H1 (cell line): ENCODE results near the gene SIGLECL1. TPM values are rescaled to one million over a fixed set of nuclear protein-coding genes. Genes with fewer than 3 reads are reported as not detected.

Experiments
- CEBPB ChIP-seq: IDR thresholded peaks from 2 replicates; pipeline ENCODE4 v1.6.1; 2012; ENCODE audit warnings: low read depth, low read length
- CHD1 ChIP-seq: IDR thresholded peaks from 2 replicates; pipeline ENCODE4 v1.6.1; 2012; ENCODE audit warnings: low read depth, low read length, improper control_type of control experiment
- CTCF ChIP-seq, 3 experiments: IDR thresholded peaks; 1 replicate in 2 of 3; 2 replicates in 1 of 3; pipeline versions ENCODE4 v1.5.1 to v1.6.1; 2011; ENCODE audit warnings: low read length in 3 of 3, mild to moderate bottlenecking in 3 of 3, inconsistent platforms in 2 of 3, low read depth in 1 of 3, moderate library complexity in 1 of 3; ENCODE audit not compliant: insufficient read depth in 1 of 3; ENCODE audit errors: control extremely low read depth in 1 of 3
- TEAD4 ChIP-seq: IDR thresholded peaks from 2 replicates; pipeline ENCODE4 v1.6.1; 2012; ENCODE audit warnings: low read depth, low read length, inconsistent platforms, mixed read lengths
- polyA plus RNA-seq, 7 experiments: library from polyadenylated mRNA; depleted of rRNA in 3 of 7; stranded (reverse) in 5 of 7; unstranded in 2 of 7; fragments of >200 nt in 5 of 7; fragments of 200-250 nt in 2 of 7; gene quantifications; 1 replicate in 5 of 7; 2 replicates in 1 of 7; 4 replicates in 1 of 7; pipeline versions ENCODE4 v1.2.1 to v1.2.3, GENCODE V29; 2011 to 2013; ENCODE audit warnings: missing spikeins in 2 of 7, mixed read lengths in 2 of 7
- total RNA-seq: library from RNA; stranded (reverse); fragmentation: NEBNext Ultra II Directional; extraction: Animal tissue kit (Norgen Biotek cat#: 25700); gene quantifications from 2 replicates; pipeline ENCODE4 v1.2.1, GENCODE V29; 2021
- TF ChIP-seq, protein P1 (sequence below): fragments of 300-600 bp; sonication (generic); IDR thresholded peaks from 2 replicates; pipeline ENCODE4 v1.7.1; 2012; ENCODE audit warnings: low read length, moderate library complexity, mild to moderate bottlenecking, inconsistent platforms; ENCODE audit not compliant: insufficient replicate concordance

SIGLECL1 gene
- total and polyA plus RNA-seq, 2 of the 8 experiments (the other 6 are each of a cell fraction or from before 2014, with no cell fraction given): not detected

- TF ChIP-seq, protein P1, sequence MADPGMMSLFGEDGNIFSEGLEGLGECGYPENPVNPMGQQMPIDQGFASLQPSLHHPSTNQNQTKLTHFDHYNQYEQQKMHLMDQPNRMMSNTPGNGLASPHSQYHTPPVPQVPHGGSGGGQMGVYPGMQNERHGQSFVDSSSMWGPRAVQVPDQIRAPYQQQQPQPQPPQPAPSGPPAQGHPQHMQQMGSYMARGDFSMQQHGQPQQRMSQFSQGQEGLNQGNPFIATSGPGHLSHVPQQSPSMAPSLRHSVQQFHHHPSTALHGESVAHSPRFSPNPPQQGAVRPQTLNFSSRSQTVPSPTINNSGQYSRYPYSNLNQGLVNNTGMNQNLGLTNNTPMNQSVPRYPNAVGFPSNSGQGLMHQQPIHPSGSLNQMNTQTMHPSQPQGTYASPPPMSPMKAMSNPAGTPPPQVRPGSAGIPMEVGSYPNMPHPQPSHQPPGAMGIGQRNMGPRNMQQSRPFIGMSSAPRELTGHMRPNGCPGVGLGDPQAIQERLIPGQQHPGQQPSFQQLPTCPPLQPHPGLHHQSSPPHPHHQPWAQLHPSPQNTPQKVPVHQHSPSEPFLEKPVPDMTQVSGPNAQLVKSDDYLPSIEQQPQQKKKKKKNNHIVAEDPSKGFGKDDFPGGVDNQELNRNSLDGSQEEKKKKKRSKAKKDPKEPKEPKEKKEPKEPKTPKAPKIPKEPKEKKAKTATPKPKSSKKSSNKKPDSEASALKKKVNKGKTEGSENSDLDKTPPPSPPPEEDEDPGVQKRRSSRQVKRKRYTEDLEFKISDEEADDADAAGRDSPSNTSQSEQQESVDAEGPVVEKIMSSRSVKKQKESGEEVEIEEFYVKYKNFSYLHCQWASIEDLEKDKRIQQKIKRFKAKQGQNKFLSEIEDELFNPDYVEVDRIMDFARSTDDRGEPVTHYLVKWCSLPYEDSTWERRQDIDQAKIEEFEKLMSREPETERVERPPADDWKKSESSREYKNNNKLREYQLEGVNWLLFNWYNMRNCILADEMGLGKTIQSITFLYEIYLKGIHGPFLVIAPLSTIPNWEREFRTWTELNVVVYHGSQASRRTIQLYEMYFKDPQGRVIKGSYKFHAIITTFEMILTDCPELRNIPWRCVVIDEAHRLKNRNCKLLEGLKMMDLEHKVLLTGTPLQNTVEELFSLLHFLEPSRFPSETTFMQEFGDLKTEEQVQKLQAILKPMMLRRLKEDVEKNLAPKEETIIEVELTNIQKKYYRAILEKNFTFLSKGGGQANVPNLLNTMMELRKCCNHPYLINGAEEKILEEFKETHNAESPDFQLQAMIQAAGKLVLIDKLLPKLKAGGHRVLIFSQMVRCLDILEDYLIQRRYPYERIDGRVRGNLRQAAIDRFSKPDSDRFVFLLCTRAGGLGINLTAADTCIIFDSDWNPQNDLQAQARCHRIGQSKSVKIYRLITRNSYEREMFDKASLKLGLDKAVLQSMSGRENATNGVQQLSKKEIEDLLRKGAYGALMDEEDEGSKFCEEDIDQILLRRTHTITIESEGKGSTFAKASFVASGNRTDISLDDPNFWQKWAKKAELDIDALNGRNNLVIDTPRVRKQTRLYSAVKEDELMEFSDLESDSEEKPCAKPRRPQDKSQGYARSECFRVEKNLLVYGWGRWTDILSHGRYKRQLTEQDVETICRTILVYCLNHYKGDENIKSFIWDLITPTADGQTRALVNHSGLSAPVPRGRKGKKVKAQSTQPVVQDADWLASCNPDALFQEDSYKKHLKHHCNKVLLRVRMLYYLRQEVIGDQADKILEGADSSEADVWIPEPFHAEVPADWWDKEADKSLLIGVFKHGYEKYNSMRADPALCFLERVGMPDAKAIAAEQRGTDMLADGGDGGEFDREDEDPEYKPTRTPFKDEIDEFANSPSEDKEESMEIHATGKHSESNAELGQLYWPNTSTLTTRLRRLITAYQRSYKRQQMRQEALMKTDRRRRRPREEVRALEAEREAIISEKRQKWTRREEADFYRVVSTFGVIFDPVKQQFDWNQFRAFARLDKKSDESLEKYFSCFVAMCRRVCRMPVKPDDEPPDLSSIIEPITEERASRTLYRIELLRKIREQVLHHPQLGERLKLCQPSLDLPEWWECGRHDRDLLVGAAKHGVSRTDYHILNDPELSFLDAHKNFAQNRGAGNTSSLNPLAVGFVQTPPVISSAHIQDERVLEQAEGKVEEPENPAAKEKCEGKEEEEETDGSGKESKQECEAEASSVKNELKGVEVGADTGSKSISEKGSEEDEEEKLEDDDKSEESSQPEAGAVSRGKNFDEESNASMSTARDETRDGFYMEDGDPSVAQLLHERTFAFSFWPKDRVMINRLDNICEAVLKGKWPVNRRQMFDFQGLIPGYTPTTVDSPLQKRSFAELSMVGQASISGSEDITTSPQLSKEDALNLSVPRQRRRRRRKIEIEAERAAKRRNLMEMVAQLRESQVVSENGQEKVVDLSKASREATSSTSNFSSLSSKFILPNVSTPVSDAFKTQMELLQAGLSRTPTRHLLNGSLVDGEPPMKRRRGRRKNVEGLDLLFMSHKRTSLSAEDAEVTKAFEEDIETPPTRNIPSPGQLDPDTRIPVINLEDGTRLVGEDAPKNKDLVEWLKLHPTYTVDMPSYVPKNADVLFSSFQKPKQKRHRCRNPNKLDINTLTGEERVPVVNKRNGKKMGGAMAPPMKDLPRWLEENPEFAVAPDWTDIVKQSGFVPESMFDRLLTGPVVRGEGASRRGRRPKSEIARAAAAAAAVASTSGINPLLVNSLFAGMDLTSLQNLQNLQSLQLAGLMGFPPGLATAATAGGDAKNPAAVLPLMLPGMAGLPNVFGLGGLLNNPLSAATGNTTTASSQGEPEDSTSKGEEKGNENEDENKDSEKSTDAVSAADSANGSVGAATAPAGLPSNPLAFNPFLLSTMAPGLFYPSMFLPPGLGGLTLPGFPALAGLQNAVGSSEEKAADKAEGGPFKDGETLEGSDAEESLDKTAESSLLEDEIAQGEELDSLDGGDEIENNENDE: no peak
- TF ChIP-seq CHD1: no peak
- no peak for TF ChIP-seq CEBPB
- TF ChIP-seq TEAD4: no peak
- no peak for TF ChIP-seq CTCF (IDR thresholded peaks at IDR 0.05; ENCODE audit: control extremely low read depth in 1 of 3, insufficient read depth in 1 of 3, low read depth in 1 of 3, low read length in 3 of 3)
Measured at GRCh38 chr19:51282335-51282734, 31.5 kb downstream of the SIGLECL1 start (continued).
